HG02623 (cell line): ENCODE data around the gene APOBEC3B.
"Not testable (repeated sequence)": the region's sequence is repeated elsewhere in the genome, so short reads cannot be mapped to it uniquely, and the experiment has no call there.

ENCODE experiments used
- ATAC-seq: cut with Tn5 transposase; IDR thresholded peaks from one replicate; pipeline ENCODE4 v1.9.1; 2021; ENCODE audit warnings: moderate library complexity; ENCODE audit not compliant: unreplicated experiment

APOBEC3B gene

GRCh38 chr22:39024519-39025308, 42.6 kb downstream of the APOBEC3B start:
- no peak for ATAC-seq

- ATAC-seq = no peak
Observed at GRCh38 chr22:39026509-39027150, 44.5 kb downstream of the APOBEC3B start.

- ATAC-seq = no peak
Observed at GRCh38 chr22:39027717-39028116, 45.6 kb downstream of the APOBEC3B start.

DNA sequence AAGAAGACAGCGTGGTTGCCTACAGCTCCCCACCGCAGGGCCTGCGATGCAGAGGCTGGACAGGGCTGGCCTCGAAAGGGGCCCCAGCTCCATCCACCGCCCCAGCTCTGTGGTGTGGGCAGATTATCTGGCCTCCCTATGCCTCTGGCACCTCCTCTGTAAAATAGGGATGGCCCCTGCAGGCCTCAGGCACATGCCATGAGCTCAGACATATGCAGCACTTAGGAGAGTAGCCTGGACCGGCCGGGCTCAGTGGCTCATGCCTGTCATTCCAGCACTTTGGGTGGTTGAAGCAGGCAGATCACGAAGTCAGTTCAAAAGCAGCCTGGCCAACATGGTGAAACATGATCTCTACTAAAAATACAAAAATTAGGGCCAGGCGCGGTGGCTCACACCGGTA, 46.1 kb downstream of the APOBEC3B start:
- no peak for ATAC-seq

GRCh38 chr22:39029227-39029626, 47.1 kb downstream of the APOBEC3B start:
- ATAC-seq = no peak

- ATAC-seq = no peak
Observed at GRCh38 chr22:39030705-39031104, 48.6 kb downstream of the APOBEC3B start.

GRCh38 chr22:39031434-39032295, 49.5 kb downstream of the APOBEC3B start:
- not testable (repeated sequence) for ATAC-seq

DNA sequence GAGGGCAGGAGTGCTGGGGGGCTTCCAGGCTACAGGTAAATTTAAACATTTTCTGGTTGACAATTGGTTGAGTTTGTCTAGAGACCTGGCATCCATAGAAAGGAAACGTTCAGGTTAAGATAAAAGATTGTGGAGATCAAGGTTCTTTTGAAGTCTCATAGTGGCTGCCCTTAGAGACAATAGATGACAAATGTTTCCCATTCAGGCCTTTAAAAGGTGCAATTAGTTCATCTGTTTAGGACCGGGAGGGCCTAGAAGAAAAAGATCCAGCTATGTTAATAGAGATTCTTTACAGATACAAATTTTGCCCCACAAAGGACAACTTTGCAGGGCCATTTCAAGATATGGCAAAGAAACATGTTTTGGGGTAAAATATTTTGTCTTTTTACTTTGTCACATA, 54.9 kb downstream of the APOBEC3B start:
- not testable (repeated sequence) for ATAC-seq

DNA sequence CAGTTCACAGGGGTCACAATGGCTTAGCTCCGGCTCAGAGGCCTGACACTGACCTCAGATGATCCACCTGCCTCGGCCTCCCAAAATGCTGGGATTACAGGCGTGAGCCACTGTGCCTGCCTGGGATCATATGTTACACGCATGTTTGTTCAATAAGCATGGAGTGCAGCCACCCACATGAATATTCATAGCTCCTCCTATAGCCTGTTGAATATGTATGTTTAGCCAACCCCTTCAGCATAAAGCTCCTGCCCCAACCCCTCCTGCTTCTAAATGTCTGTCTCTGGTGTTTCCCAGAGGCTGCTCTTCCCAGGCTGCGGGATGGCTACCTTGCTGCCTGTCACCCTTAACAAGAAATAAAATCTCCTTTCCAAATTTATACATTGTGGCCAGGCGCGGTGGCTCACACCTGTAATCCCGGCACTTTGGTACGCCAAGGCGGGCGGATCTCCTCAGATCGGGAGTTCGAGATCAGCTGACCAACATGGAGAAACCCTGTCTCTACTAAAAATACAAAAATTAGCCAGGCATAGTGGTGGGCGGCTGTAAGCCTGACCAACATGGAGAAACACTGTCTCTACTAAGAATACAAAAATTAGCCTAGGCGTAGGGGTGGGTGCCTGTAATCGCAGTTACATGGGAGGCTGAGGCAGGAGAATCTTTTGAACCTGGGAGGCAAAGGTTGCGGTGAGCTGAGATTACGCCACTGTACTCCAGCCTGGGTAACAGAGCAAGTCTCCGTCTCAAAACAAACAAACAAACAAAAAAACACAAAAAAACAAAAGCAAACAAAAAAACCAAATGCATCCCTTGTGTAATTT, 57.4 kb downstream of the APOBEC3B start:
- ATAC-seq = no peak

GRCh38 chr22:39040155-39040537, 58.0 kb downstream of the APOBEC3B start:
- ATAC-seq = not testable (repeated sequence)

DNA sequence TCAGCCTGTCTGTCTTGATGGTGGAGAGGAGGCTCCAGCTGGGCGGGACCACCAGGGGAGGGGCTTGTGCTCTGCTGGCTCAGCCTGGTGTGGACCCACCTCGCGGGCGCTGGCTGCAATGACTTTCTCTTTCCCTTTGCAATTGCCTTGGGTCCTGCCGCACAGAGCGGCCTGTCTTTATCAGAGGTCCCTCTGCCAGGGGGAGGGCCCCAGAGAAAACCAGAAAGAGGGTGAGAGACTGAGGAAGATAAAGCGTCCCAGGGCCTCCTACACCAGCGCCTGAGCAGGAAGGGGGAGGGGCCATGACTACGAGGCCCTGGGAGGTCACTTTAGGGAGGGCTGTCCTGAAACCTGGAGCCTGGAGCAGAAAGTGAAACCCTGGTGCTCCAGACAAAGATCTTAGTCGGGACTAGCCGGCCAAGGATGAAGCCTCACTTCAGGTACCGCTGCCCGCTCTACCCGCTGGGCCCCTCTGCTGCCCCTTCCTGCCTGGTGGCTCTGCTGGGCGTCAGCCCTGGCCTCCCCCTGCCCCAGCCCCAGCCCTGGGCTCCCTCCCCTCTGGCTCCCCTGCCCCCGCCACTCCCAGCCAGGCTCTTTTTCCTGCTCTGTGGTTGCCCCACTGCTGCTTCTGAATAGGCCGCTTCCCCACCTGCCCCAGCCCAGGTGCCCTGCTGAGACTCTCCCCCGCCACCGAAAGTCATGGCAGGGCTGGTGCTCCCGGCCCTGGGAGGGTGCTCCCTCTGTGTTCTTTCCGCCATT, 58.6 kb downstream of the APOBEC3B start, which contains the start of gene APOBEC3F:
APOBEC3F (plus strand) TSS at position 327 of the 759 bp plus-strand sequence; CDS start at position 424, 97 bp downstream.
- ATAC-seq = peak; percentile 89

- ATAC-seq = no peak
Observed at GRCh38 chr22:39041908-39042307, 59.8 kb downstream of the APOBEC3B start.
